HG03575 (cell line): Measurements from ENCODE around the gene CNPY4.

Source experiments
- ATAC-seq: cut with Tn5 transposase; IDR thresholded peaks from one replicate; pipeline ENCODE4 v1.9.1; 2021; ENCODE audit not compliant: unreplicated experiment, insufficient number of reproducible peaks, low FRiP score; ENCODE audit errors: extremely low read depth

CNPY4 gene

GRCh38 chr7:100158229-100159098, 39.0 kb downstream of the CNPY4 start, which contains the start of gene TRAPPC14:
TRAPPC14 (minus strand) TSS chr7:100158723; CDS start chr7:100158499, 224 bp downstream.
- ATAC-seq, result no peak

GRCh38 chr7:100159099-100159623, 39.7 kb downstream of the CNPY4 start:
- no peak for ATAC-seq

GRCh38 chr7:100160067-100160466, 40.6 kb downstream of the CNPY4 start:
- ATAC-seq, result no peak

GRCh38 chr7:100163006-100163531, 43.6 kb downstream of the CNPY4 start:
- no peak for ATAC-seq

GRCh38 chr7:100163871-100164270, 44.4 kb downstream of the CNPY4 start:
- ATAC-seq, result no peak

GRCh38 chr7:100166317-100166940, 47.0 kb downstream of the CNPY4 start:
- no peak for ATAC-seq

GRCh38 chr7:100166970-100167911, 47.8 kb downstream of the CNPY4 start:
- ATAC-seq, result no peak

GRCh38 chr7:100167912-100168323, 48.5 kb downstream of the CNPY4 start:
- ATAC-seq, result no peak

GRCh38 chr7:100169147-100169850, 49.9 kb downstream of the CNPY4 start:
- no peak for ATAC-seq

- no peak for ATAC-seq
Observed at GRCh38 chr7:100170101-100170897, 50.9 kb downstream of the CNPY4 start.

GRCh38 chr7:100171087-100171681, 51.8 kb downstream of the CNPY4 start:
- ATAC-seq, result no peak

GRCh38 chr7:100171840-100172239, 52.4 kb downstream of the CNPY4 start:
- no peak for ATAC-seq

- ATAC-seq, result no peak
Observed at GRCh38 chr7:100173806-100174495, 54.5 kb downstream of the CNPY4 start.

GRCh38 chr7:100174582-100174981, 55.1 kb downstream of the CNPY4 start:
- no peak for ATAC-seq
